SK-N-SH treated with all-trans-retinoic acid at 6 μM for 48 hours (cell line): ENCODE data around the gene PXMP2.

ENCODE experiments used
- ATAC-seq: fragments of 200-7000 bp; cut with Tn5 transposase; 3 replicates; pipeline ENCODE4 v1.9.1; 2020; ENCODE audit warnings: mild to moderate bottlenecking, moderate library complexity
- ARNTL ChIP-seq: fragments of 450-650 bp; formaldehyde crosslinking; IDR thresholded peaks from 2 replicates; pipeline ENCODE4 v1.5.0; 2020; ENCODE audit warnings: low read depth, mild to moderate bottlenecking, moderate library complexity, borderline replicate concordance
- BACH2 ChIP-seq: fragments of 250-450 bp; sonication (Bioruptor Pico); IDR thresholded peaks from 2 replicates; pipeline ENCODE4 v1.9.0; 2021; ENCODE audit warnings: mild to moderate bottlenecking, borderline replicate concordance
- ESRRG ChIP-seq: fragments of 250-450 bp; sonication (Bioruptor Pico); IDR thresholded peaks from 2 replicates; pipeline ENCODE4 v1.6.1; 2021; ENCODE audit warnings: mild to moderate bottlenecking
- GLIS3 ChIP-seq: fragments of 250-450 bp; sonication (Bioruptor Pico); IDR thresholded peaks from 2 replicates; pipeline ENCODE4 v1.5.0; 2020; ENCODE audit warnings: mild to moderate bottlenecking, moderate library complexity
- ISL1 ChIP-seq: fragments of 250-450 bp; sonication (Bioruptor Pico); IDR thresholded peaks from 2 replicates; pipeline ENCODE4 v2.1.2; 2022; ENCODE audit warnings: mild to moderate bottlenecking, moderate library complexity
- OSR1 ChIP-seq: fragments of 250-450 bp; sonication (Bioruptor Pico); IDR thresholded peaks from 2 replicates; pipeline ENCODE4 v1.8.0; 2022; ENCODE audit warnings: moderate library complexity, mild to moderate bottlenecking, inconsistent platforms
- PPARA ChIP-seq: fragments of 250-450 bp; sonication (Bioruptor Pico); IDR thresholded peaks from 2 replicates; pipeline ENCODE4 v1.5.0; 2020; ENCODE audit warnings: mild to moderate bottlenecking, borderline replicate concordance
- RARB ChIP-seq: fragments of 250-450 bp; sonication (Bioruptor Pico); IDR thresholded peaks from 2 replicates; pipeline ENCODE4 v1.8.0; 2021; ENCODE audit warnings: mild to moderate bottlenecking, moderate library complexity
- SNAI2 ChIP-seq: fragments of 250-450 bp; sonication (Bioruptor Pico); IDR thresholded peaks from 2 replicates; pipeline ENCODE4 v1.5.0; 2020; ENCODE audit warnings: mild to moderate bottlenecking, moderate library complexity
- TCF4 ChIP-seq: fragments of 250-450 bp; sonication (Bioruptor Pico); IDR thresholded peaks from 2 replicates; pipeline ENCODE4 v1.8.0; 2021; ENCODE audit warnings: mild to moderate bottlenecking, moderate library complexity, borderline replicate concordance
- ZC3H10 ChIP-seq: fragments of 250-450 bp; sonication (Bioruptor Pico); IDR thresholded peaks from 2 replicates; pipeline ENCODE4 v1.5.1; 2021; ENCODE audit warnings: mild to moderate bottlenecking, moderate library complexity
- ZFP3 ChIP-seq: fragments of 250-450 bp; sonication (Bioruptor Pico); IDR thresholded peaks from 2 replicates; pipeline ENCODE4 v1.5.0; 2020; ENCODE audit warnings: mild to moderate bottlenecking, moderate library complexity
- ZFP30 ChIP-seq: fragments of 450-650 bp; formaldehyde crosslinking; IDR thresholded peaks from 2 replicates; pipeline ENCODE4 v1.5.0; 2022; ENCODE audit warnings: mild to moderate bottlenecking, moderate library complexity
- ZNF70 ChIP-seq: fragments of 450-650 bp; formaldehyde crosslinking; IDR thresholded peaks from 2 replicates; pipeline ENCODE4 v1.5.0; 2020; ENCODE audit warnings: mild to moderate bottlenecking, moderate library complexity
- ZNF8 ChIP-seq: fragments of 450-650 bp; formaldehyde crosslinking; IDR thresholded peaks from 2 replicates; pipeline ENCODE4 v1.5.0; 2020; ENCODE audit warnings: mild to moderate bottlenecking, moderate library complexity
- TF ChIP-seq, protein P1 (sequence below): fragments of 250-450 bp; sonication (Bioruptor Pico); IDR thresholded peaks from 2 replicates; pipeline ENCODE4 v1.5.0; 2020; ENCODE audit warnings: mild to moderate bottlenecking, moderate library complexity
- TF ChIP-seq, protein P2 (sequence below): fragments of 250-450 bp; sonication (Bioruptor Pico); IDR thresholded peaks from 2 replicates; pipeline ENCODE4 v1.5.1; 2021; ENCODE audit warnings: mild to moderate bottlenecking, moderate library complexity
- TF ChIP-seq, protein P3 (sequence below): fragments of 250-450 bp; sonication (Bioruptor Pico); IDR thresholded peaks from 2 replicates; pipeline ENCODE4 v1.8.0; 2021; ENCODE audit warnings: low read depth, mild to moderate bottlenecking, moderate library complexity, borderline replicate concordance
- TF ChIP-seq, protein P4 (sequence below): fragments of 250-450 bp; sonication (Bioruptor Pico); IDR thresholded peaks from 2 replicates; pipeline ENCODE4 v1.5.1; 2020; ENCODE audit warnings: low read depth, mild to moderate bottlenecking, moderate library complexity
- TF ChIP-seq, protein P5 (sequence below): fragments of 250-450 bp; sonication (Bioruptor Pico); IDR thresholded peaks from 2 replicates; pipeline ENCODE4 v1.8.0; 2020; ENCODE audit warnings: mild to moderate bottlenecking, moderate library complexity, borderline replicate concordance

PXMP2 gene

DNA sequence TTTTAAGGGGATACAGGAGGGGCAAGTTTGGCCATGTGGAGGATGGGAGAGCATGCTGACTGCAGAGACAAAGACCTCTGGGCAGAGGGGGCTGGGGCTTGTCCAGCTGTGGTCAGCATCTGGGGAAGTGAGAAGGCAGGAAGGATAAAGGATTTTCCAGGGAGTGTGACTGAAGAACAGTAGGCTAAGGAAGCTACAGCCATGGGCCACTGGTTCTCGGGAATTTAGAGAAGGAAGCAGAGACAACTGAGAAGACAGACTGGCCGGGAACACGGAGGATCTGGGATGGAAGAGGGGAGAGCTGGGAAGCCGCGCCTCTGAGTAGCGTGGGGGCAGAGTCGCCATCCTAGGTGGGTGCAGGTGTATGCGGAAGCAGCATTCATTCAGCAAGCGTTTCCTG is 16.3 kb downstream of the PXMP2 start:
- ATAC-seq: no peak
- TF ChIP-seq ZFP3 (no peak), RARB (no peak), GLIS3 (no peak), ZC3H10 (CRISPR knock-in tag) (no peak), OSR1 (CRISPR knock-in tag) (no peak), ZNF70 (CRISPR knock-in tag) (no peak), ARNTL (CRISPR knock-in tag) (no peak), ZNF8 (no peak)
- TF ChIP-seq, protein P1, sequence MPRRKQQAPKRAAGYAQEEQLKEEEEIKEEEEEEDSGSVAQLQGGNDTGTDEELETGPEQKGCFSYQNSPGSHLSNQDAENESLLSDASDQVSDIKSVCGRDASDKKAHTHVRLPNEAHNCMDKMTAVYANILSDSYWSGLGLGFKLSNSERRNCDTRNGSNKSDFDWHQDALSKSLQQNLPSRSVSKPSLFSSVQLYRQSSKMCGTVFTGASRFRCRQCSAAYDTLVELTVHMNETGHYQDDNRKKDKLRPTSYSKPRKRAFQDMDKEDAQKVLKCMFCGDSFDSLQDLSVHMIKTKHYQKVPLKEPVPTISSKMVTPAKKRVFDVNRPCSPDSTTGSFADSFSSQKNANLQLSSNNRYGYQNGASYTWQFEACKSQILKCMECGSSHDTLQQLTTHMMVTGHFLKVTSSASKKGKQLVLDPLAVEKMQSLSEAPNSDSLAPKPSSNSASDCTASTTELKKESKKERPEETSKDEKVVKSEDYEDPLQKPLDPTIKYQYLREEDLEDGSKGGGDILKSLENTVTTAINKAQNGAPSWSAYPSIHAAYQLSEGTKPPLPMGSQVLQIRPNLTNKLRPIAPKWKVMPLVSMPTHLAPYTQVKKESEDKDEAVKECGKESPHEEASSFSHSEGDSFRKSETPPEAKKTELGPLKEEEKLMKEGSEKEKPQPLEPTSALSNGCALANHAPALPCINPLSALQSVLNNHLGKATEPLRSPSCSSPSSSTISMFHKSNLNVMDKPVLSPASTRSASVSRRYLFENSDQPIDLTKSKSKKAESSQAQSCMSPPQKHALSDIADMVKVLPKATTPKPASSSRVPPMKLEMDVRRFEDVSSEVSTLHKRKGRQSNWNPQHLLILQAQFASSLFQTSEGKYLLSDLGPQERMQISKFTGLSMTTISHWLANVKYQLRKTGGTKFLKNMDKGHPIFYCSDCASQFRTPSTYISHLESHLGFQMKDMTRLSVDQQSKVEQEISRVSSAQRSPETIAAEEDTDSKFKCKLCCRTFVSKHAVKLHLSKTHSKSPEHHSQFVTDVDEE (CRISPR knock-in tag): no peak
- TF ChIP-seq, protein P2, sequence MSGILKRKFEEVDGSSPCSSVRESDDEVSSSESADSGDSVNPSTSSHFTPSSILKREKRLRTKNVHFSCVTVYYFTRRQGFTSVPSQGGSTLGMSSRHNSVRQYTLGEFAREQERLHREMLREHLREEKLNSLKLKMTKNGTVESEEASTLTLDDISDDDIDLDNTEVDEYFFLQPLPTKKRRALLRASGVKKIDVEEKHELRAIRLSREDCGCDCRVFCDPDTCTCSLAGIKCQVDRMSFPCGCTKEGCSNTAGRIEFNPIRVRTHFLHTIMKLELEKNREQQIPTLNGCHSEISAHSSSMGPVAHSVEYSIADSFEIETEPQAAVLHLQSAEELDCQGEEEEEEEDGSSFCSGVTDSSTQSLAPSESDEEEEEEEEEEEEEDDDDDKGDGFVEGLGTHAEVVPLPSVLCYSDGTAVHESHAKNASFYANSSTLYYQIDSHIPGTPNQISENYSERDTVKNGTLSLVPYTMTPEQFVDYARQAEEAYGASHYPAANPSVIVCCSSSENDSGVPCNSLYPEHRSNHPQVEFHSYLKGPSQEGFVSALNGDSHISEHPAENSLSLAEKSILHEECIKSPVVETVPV: no peak

DNA sequence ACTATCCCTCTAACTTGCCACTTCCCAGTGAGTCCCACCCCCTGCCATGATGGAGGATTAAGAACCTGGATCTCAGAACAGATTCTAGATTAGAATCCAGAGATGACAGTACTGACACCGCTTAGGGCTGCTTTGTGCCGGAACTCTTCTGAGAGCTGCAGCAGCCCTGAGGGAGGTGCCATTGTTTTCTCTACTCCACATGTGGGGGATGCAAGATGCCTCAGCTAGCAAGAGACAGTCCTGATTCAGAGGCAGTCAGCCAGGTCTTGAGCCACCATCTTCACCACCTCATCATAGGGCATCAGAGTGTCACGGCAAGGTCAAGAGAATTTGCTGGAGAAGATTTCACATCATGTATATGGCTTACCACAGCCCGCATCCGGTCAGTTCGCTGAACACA is 19.9 kb downstream of the PXMP2 start:
- ATAC-seq: no peak
- TF ChIP-seq, protein P2: no peak
- TF ChIP-seq OSR1 (CRISPR knock-in tag) (no peak), ZFP3 (no peak), ESRRG (CRISPR knock-in tag) (no peak), PPARA (CRISPR knock-in tag) (no peak), SNAI2 (no peak), ZNF8 (no peak), RARB (no peak), TCF4 (CRISPR knock-in tag) (no peak), ARNTL (CRISPR knock-in tag) (no peak), BACH2 (no peak), ISL1 (no peak), GLIS3 (no peak), ZNF70 (CRISPR knock-in tag) (no peak), ZFP30 (CRISPR knock-in tag) (no peak)
- TF ChIP-seq, protein P1 (CRISPR knock-in tag): no peak
- TF ChIP-seq, protein P3, sequence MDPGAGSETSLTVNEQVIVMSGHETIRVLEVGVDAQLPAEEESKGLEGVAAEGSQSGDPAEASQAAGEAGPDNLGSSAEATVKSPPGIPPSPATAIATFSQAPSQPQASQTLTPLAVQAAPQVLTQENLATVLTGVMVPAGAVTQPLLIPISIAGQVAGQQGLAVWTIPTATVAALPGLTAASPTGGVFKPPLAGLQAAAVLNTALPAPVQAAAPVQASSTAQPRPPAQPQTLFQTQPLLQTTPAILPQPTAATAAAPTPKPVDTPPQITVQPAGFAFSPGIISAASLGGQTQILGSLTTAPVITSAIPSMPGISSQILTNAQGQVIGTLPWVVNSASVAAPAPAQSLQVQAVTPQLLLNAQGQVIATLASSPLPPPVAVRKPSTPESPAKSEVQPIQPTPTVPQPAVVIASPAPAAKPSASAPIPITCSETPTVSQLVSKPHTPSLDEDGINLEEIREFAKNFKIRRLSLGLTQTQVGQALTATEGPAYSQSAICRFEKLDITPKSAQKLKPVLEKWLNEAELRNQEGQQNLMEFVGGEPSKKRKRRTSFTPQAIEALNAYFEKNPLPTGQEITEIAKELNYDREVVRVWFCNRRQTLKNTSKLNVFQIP (CRISPR knock-in tag): no peak
- TF ChIP-seq, protein P4, sequence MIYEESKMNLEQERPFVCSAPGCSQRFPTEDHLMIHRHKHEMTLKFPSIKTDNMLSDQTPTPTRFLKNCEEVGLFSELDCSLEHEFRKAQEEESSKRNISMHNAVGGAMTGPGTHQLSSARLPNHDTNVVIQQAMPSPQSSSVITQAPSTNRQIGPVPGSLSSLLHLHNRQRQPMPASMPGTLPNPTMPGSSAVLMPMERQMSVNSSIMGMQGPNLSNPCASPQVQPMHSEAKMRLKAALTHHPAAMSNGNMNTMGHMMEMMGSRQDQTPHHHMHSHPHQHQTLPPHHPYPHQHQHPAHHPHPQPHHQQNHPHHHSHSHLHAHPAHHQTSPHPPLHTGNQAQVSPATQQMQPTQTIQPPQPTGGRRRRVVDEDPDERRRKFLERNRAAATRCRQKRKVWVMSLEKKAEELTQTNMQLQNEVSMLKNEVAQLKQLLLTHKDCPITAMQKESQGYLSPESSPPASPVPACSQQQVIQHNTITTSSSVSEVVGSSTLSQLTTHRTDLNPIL: no peak
- TF ChIP-seq, protein P5, sequence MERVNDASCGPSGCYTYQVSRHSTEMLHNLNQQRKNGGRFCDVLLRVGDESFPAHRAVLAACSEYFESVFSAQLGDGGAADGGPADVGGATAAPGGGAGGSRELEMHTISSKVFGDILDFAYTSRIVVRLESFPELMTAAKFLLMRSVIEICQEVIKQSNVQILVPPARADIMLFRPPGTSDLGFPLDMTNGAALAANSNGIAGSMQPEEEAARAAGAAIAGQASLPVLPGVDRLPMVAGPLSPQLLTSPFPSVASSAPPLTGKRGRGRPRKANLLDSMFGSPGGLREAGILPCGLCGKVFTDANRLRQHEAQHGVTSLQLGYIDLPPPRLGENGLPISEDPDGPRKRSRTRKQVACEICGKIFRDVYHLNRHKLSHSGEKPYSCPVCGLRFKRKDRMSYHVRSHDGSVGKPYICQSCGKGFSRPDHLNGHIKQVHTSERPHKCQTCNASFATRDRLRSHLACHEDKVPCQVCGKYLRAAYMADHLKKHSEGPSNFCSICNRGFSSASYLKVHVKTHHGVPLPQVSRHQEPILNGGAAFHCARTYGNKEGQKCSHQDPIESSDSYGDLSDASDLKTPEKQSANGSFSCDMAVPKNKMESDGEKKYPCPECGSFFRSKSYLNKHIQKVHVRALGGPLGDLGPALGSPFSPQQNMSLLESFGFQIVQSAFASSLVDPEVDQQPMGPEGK: no peak
- TF ChIP-seq, all 23 proteins: peak for 0
